Measurements from ENCODE around the gene GNB4.

Gene GNB4

DNA sequence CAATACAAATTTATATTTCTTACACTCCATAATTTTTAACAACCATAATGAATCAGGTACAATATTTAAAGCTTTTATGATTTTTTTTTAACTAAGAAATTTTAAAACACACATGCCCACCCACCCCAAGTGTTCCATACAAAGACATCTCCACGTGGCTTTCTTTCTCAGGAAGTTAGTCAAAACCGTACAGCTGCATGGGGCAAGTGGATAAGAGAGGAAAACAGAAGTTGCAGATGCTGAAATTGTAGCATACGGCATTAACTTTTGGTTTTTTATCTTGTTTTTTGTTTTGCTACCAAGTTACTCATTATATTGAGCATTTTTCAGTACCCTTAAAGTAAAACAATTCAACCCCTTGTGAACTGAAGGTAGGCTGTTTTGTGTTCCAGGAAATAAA lies 14.8 kb downstream of the GNB4 start:
- no peak for DNase-seq (ENCODE audit: low read depth, low spot score)

GRCh38 chr3:179432451-179432850 lies 18.8 kb downstream of the GNB4 start:
- DNase-seq (ENCODE audit: low read depth, low spot score): no peak

DNA sequence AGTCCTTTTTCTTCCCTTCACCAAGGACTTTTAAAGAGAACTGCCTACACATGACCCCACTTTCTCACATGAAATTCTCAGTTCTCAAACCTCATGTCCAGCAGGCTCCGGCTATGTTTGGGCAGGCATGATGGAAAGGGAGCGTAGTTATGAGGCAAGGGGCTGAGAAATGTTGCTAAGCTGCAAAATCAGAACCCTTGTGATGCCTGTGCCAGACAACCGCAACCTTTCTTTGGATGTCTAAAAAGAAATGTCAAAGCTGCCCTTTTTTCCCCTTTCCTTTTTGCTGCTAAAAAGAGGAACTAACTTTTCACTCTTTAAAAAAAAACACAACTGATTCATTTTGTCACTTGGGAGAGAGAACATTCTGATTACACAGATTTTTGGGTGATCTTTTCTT lies 19.2 kb downstream of the GNB4 start:
- no peak for DNase-seq (ENCODE audit: low read depth, low spot score)

DNA sequence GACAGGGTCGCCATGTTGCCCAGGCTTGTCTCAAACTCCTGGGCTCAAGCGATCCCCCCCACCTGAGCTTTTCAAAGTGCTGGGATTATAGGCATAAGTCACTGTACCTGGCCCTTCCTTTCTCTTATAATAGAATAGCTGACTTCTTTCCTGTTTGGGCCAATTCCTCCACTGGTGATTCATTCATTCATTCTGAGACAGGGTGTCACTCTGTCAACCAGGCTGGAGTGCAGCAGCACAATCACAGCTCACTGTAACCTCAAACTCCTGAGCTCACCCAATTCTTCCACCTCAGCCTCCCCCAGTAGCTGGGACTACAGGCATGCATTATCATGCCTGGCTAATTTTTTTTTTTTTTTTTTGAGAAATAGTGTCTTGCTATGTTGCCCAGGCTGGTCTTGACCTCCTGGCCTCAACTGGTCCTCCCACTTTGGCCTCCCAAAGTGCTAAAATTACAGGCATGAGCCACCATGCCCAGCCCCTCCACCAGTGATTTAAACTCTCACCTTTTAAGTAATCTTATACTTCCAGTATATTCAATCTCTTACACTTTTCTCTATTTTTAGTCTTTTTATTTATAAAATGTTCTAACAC lies 20.9 kb downstream of the GNB4 start:
- DNase-seq (ENCODE audit: low read depth, low spot score): no peak

- no peak for DNase-seq (ENCODE audit: low read depth, low spot score)
Measured at GRCh38 chr3:179428876-179429548, 22.3 kb downstream of the GNB4 start.

- DNase-seq (ENCODE audit: low read depth, low spot score): no peak
Measured at GRCh38 chr3:179425075-179425474, 26.2 kb downstream of the GNB4 start.

- no peak for DNase-seq (ENCODE audit: low read depth, low spot score)
Measured at GRCh38 chr3:179421500-179421899, 29.8 kb downstream of the GNB4 start.

DNA sequence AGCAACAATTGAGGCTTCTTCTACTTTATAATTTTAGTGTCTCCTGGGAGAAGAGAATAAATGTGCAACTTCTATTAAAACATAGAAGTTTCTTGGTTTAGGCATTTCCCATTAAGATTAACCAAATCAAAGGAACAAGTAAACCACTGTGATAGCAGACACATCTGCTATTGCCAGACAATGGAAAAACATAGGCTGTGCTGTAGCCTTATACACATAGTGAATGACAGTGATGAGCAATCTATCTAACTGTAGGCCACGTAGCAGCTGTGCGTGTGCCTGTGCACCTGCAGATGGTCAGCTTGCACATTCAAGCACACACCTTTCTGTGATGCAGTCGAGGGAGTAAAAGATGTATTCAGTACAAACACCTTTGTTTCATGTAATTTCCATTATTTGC lies 32.7 kb downstream of the GNB4 start:
- DNase-seq (ENCODE audit: low read depth, low spot score): no peak

DNA sequence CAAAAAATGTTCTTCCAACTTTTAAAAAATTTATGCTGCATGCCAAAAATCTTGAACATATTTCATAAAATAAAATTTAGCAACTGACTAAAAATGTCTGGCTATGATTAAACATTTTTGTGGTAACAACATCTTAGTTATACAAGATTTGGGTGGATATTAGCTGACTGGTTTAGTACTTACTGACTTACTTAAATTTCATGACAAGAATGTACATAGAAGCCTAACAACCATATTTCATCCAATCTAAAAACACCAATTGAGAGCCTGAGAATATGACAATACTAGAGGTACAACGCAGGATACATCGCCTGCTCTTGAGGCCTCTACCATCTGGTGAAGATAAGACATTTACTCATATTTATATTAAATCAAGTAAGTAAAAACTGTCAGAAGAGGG lies 34.6 kb downstream of the GNB4 start:
- no peak for DNase-seq (ENCODE audit: low read depth, low spot score)

GRCh38 chr3:179415377-179415776 lies 35.9 kb downstream of the GNB4 start:
- DNase-seq (ENCODE audit: low read depth, low spot score): no peak

DNA sequence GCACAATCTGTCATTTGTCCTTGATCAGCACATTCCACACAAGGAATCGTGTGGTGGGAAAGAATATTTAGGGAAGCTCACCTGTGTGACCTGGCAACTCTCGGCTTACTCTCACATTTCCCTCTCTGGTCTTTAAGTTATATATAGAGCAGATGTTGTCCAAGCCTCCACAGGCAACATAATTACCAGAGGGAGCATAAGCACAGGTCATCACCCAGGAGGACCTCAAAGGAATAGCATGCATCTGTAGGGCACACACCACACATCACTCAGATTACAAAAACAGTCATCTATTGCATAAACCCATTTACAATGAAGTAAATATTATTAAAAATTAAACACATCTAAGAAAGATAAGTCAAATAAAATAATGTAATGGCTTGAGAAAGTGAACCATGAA lies 36.5 kb downstream of the GNB4 start:
- DNase-seq (ENCODE audit: low read depth, low spot score): no peak

DNA sequence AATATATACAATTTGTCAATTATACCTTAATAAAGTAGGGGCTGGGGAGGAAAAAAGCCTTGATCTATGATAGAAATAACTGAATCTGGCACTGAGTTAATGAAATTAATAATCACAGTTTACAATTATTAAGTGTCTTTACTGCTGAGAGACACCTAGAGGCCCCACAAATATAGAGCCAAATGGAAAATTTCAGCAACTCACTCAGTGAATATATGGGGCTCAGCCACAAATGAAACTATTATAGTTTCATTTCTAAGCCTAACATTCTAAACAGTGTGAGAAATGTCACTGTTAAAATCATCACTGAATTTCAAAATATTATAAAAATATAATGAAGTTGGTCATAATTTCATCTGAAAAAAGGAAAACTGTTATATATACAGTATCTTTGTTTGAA lies 40.3 kb downstream of the GNB4 start:
- no peak for DNase-seq (ENCODE audit: low read depth, low spot score)

GRCh38 chr3:179410331-179410730 lies 40.9 kb downstream of the GNB4 start:
- DNase-seq (ENCODE audit: low read depth, low spot score): no peak

DNA sequence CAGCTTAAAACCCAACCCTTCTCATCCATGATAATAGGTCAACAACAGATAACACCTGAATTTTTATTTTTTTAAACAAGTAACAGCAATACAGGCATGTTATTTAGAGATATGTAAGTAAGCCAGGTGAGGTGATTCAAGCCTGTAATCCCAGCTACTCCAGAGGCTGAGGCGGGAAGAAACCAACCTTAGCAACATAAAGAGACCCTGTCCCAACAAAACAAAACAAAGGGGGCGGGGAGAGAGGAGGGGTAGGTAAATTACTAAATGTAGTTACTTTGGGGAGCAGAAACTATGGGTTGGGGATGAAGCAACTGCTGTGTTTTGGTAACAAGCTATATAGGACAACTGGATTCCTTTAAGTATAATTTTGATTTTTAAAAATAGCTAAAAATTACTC lies 47.0 kb downstream of the GNB4 start:
- DNase-seq (ENCODE audit: low read depth, low spot score): no peak

GRCh38 chr3:179402963-179403362 lies 48.3 kb downstream of the GNB4 start:
- no peak for DNase-seq (ENCODE audit: low read depth, low spot score)

GRCh38 chr3:179401561-179401960 lies 49.7 kb downstream of the GNB4 start:
- DNase-seq (ENCODE audit: low read depth, low spot score): no peak

GRCh38 chr3:179398574-179399231 lies 52.6 kb downstream of the GNB4 start:
- no peak for DNase-seq (ENCODE audit: low read depth, low spot score)

DNA sequence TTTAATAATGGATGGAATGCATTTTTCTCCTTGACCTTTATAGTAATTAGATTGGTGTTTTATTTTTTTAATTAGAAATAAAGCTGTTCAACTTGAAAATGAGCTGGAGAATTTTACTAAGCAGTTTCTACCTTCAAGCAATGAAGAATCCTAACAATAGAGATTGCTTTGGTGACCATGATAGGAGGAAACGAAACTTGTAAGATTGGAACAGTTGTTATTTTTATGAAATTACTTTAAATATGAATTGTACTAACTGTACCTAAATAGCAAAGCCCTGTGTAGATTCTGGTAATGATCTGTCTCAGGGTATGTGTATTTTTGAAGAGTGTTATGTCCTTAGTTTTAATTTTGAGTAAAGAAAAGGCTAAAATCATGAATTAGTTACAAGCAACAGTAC lies 59.4 kb downstream of the GNB4 start:
- no peak for DNase-seq (ENCODE audit: low read depth, low spot score)

DNA sequence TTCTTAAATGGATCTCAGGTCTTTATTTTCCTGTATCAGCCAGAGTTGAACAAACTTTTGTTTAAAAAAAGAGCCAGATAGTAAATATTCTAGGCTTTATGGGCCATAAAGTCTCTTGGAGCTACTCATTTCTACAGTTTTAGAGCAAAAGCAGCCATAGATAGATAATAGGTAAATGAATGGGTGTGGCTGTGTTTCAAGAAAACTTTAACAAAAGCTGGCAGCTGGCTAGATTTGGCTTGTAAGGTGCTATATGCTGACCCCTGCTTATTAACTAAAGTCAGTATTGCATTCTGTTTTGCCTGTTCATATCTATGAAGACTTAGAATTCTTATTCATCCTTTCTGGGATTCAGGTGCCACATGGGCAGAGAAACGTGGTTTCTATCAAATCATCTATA lies 74.8 kb downstream of the GNB4 start:
- DNase-seq (ENCODE audit: low read depth, low spot score): no peak

DNA sequence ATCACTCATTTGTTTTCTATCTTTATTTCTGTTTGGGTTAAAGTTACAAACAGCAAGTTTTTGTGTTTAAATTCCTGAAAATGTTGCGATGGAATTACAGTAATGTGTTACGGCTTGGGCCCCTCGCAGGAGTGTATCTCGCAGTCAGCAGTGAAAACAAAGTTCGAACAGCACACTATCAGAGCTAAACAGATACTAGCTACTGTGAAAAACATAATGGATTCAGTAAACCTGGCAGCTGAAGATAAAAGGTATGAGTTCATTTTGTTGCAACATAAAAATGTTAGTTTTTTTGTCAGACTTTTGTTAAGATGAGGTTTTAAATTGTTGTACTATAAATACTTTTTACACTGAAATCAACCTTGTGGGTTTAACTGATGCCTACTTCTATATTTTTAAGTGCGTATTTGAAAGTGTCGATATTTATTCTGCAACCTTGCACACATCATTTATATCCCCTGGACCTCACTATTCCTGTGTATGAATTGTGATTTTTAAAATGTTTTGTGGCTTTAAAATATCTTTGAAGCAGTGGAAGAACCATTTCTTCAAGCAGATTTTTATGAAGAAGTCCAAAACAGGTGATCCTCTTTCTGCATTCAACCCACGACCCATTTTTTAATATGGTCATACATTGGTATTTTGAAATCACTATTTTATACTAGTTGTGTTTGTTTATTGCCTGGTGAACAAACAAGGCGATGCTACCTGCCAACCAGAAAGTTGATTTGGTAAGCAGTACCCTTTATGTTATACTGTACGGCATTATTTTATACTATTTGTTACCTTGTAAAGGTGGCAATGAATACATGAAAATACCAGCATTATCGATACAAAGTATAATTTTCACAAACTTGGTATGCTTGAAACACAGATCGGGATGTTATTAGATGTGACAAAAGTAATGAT lies 75.9 kb downstream of the GNB4 start:
- DNase-seq (ENCODE audit: low read depth, low spot score): no peak

- DNase-seq (ENCODE audit: low read depth, low spot score): no peak
Measured at GRCh38 chr3:179373938-179374337, 77.3 kb downstream of the GNB4 start.

GRCh38 chr3:179369621-179370020 lies 81.6 kb downstream of the GNB4 start:
- DNase-seq (ENCODE audit: low read depth, low spot score): no peak
